Muscle of leg (tissue), 11 donors: ENCODE data around the gene C3orf20. TPM values are rescaled to one million over a fixed set of nuclear protein-coding genes. Genes with fewer than 3 reads are reported as not detected.

ENCODE experiments used
- DNase-seq: peaks from one replicate; pipeline ENCODE4 v3.0.0; 2013
- H3K27ac ChIP-seq: one replicate; pipeline ENCODE4 v1.5.1; 2013; ENCODE audit warnings: mild to moderate bottlenecking, low read length, control low read depth
- H3K27me3 ChIP-seq: one replicate; pipeline ENCODE4 v1.6.1; 2013; ENCODE audit warnings: low read length; ENCODE audit not compliant: control insufficient read depth, insufficient read depth
- H3K36me3 ChIP-seq: one replicate; pipeline ENCODE4 v1.6.1; 2013; ENCODE audit warnings: low read length; ENCODE audit not compliant: control insufficient read depth, insufficient read depth
- H3K4me1 ChIP-seq: one replicate; pipeline ENCODE4 v1.6.1; 2013; ENCODE audit warnings: low read length; ENCODE audit not compliant: control insufficient read depth, insufficient read depth
- H3K4me3 ChIP-seq: one replicate; pipeline ENCODE4 v1.5.1; 2013; ENCODE audit warnings: low read length, control low read depth
- H3K9me3 ChIP-seq: replicated peaks from 2 replicates; pipeline ENCODE4 v1.6.1; 2013; ENCODE audit warnings: low read depth, low read length; ENCODE audit not compliant: control insufficient read depth
- WGBS: methylation state at CpG from one replicate; pipeline ENCODE4 v1.1.5; 2013; ENCODE audit warnings: missing lambda C conversion rate; ENCODE audit not compliant: insufficient coverage; 5-methylcytosine and 5-hydroxymethylcytosine counted together
- polyA plus RNA-seq, 8 donors: library from polyadenylated mRNA; unstranded; fragments of 120-200 nt; gene quantifications; one replicate each; pipeline versions ENCODE4 v1.2.1 to v1.2.3, GENCODE V29; 2013; ENCODE audit warnings: inconsistent platforms in 1 of 8, low replicate concordance in 1 of 8; ENCODE audit not compliant: insufficient read length in 8 of 8, insufficient read depth in 1 of 8
- total RNA-seq: library from RNA; stranded (reverse); fragments of 120-200 nt; gene quantifications from one replicate; pipeline ENCODE4 v1.2.4, GENCODE V29; 2013

The C3orf20 gene
- total and polyA plus RNA-seq, 9 donors = 0.05 to 0.35 (median 0.15) TPM

- peaks cover 3% of the 10 kb centered on the region for H3K9me3 ChIP-seq
- no peak for DNase-seq
- no peak overlapping the region for H3K4me3 ChIP-seq
- no peak overlapping the region for H3K27ac ChIP-seq
- H3K4me1 ChIP-seq = peaks cover 6% of the 10 kb centered on the region
- H3K27me3 ChIP-seq = peaks cover 2% of the 10 kb centered on the region
- H3K36me3 ChIP-seq = no peaks in the 10 kb centered on the region
- WGBS = no CpG with 5 or more reads among the region's 2 CpGs
Observed at GRCh38 chr3:14783480-14784086, 108.6 kb downstream of the C3orf20 start.

- H3K36me3 ChIP-seq = no peaks in the 10 kb centered on the region
- H3K4me1 ChIP-seq = peaks cover 6% of the 10 kb centered on the region
- no peaks in the 10 kb centered on the region for H3K9me3 ChIP-seq
- DNase-seq = no peak
- H3K27me3 ChIP-seq = peaks cover 2% of the 10 kb centered on the region
- 18% methylated on average over 6 of the region's 8 CpGs for WGBS
- H3K27ac ChIP-seq = no peak overlapping the region
- no peak overlapping the region for H3K4me3 ChIP-seq
Observed at GRCh38 chr3:14784087-14784681, 109.2 kb downstream of the C3orf20 start.

- Histone ChIP-seq H3K4me3 (no peak overlapping the region), H3K4me1 (peaks cover 6% of the 10 kb centered on the region), H3K27me3 (peaks cover 5% of the 10 kb centered on the region), H3K36me3 (no peaks in the 10 kb centered on the region), H3K9me3 (no peaks in the 10 kb centered on the region), H3K27ac (no peak overlapping the region)
- no peak for DNase-seq
- WGBS = 83% methylated on average over 16 of the region's 20 CpGs
Observed at GRCh38 chr3:14785207-14786155, 110.5 kb downstream of the C3orf20 start.

GRCh38 chr3:14786369-14786768, 111.4 kb downstream of the C3orf20 start:
- Histone ChIP-seq H3K27ac (no peak overlapping the region), H3K36me3 (no peaks in the 10 kb centered on the region), H3K9me3 (no peaks in the 10 kb centered on the region), H3K27me3 (peaks cover 5% of the 10 kb centered on the region), H3K4me3 (no peak overlapping the region), H3K4me1 (peaks cover 6% of the 10 kb centered on the region)
- no peak for DNase-seq
- no CpG with 5 or more reads among the region's 3 CpGs for WGBS

GRCh38 chr3:14787630-14788029, 112.7 kb downstream of the C3orf20 start:
- H3K36me3 ChIP-seq = no peaks in the 10 kb centered on the region
- 38% methylated on average over 3 of the region's 7 CpGs for WGBS
- no peaks in the 10 kb centered on the region for H3K9me3 ChIP-seq
- H3K4me3 ChIP-seq = no peak overlapping the region
- DNase-seq = no peak
- H3K27me3 ChIP-seq = peaks cover 5% of the 10 kb centered on the region
- H3K4me1 ChIP-seq = peaks cover 6% of the 10 kb centered on the region
- H3K27ac ChIP-seq = no peak overlapping the region

- peaks cover 5% of the 10 kb centered on the region for H3K27me3 ChIP-seq
- no peak overlapping the region for H3K27ac ChIP-seq
- DNase-seq = no peak
- H3K36me3 ChIP-seq = no peaks in the 10 kb centered on the region
- peaks cover 15% of the 10 kb centered on the region for H3K4me1 ChIP-seq
- H3K4me3 ChIP-seq = no peak overlapping the region
- 96% methylated on average over 6 of the region's 7 CpGs for WGBS
- no peaks in the 10 kb centered on the region for H3K9me3 ChIP-seq
Observed at GRCh38 chr3:14788644-14789043, 113.7 kb downstream of the C3orf20 start.

GRCh38 chr3:14789221-14789620, 114.3 kb downstream of the C3orf20 start:
- no peak overlapping the region for H3K27ac ChIP-seq
- 100% methylated on average over 2 of the region's 5 CpGs for WGBS
- no peaks in the 10 kb centered on the region for H3K36me3 ChIP-seq
- H3K9me3 ChIP-seq = no peaks in the 10 kb centered on the region
- H3K27me3 ChIP-seq = peaks cover 5% of the 10 kb centered on the region
- H3K4me1 ChIP-seq = peaks cover 16% of the 10 kb centered on the region
- DNase-seq = no peak
- no peak overlapping the region for H3K4me3 ChIP-seq

GRCh38 chr3:14789640-14790285, 114.8 kb downstream of the C3orf20 start:
- peaks cover 5% of the 10 kb centered on the region for H3K27me3 ChIP-seq
- DNase-seq = no peak

GRCh38 chr3:14791343-14791945, 116.5 kb downstream of the C3orf20 start:
- Histone ChIP-seq H3K4me1 (peaks cover 14% of the 10 kb centered on the region), H3K36me3 (no peaks in the 10 kb centered on the region), H3K27me3 (peaks cover 5% of the 10 kb centered on the region), H3K9me3 (no peaks in the 10 kb centered on the region), H3K27ac (no peak overlapping the region), H3K4me3 (no peak overlapping the region)
- 24% methylated on average over 12 of the region's 15 CpGs for WGBS
- peak; percentile 74 for DNase-seq

More at GRCh38 chr3:14789640-14790285, 114.8 kb downstream of the C3orf20 start:
- H3K4me3 ChIP-seq = no peak overlapping the region
- no peak overlapping the region for H3K27ac ChIP-seq
- 68% methylated on average over 8 of the region's 10 CpGs for WGBS
- H3K4me1 ChIP-seq = peaks cover 14% of the 10 kb centered on the region
- no peaks in the 10 kb centered on the region for H3K36me3 ChIP-seq
- H3K9me3 ChIP-seq = no peaks in the 10 kb centered on the region
